GM03348 (cell line): ENCODE measurements around the gene AGAP1.
"Not testable (repeated sequence)": the region's sequence is repeated elsewhere in the genome, so short reads cannot be mapped to it uniquely, and the experiment has no call there.

Experiments used
- DNase-seq: peaks from one replicate; pipeline ENCODE4 v3.0.0; 2012; ENCODE audit warnings: low spot score

The AGAP1 gene

DNA sequence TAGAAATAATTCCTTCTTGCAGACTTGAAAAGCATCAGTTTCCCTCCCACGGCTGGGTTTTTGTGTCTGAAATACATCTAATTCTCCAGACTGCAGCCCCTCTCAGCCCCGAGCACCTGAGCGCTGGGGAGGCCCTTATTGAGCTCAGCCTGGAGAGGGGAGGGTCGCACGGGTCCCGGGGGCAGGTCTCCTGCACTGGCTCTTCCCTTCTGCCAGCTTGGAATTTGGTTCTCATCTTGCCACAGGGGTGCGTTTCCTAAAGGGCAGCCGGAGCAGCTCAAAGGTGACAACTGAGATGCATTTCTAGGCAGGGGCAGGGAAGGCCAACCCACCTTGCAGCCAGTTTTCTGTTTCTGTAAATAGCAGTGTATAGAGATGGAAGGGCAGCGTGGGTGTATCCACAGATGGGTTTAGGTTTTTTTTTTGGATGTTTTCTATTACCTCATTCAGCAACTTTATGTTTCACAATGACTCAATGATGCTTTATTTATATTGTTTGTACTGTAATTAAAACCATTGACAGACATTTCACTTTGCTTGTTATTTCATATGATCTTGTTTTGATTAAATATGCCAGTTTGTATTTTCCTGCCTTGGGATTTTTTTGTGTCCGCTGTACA is 637.3 kb downstream of the AGAP1 start:
- DNase-seq = no peak

DNA sequence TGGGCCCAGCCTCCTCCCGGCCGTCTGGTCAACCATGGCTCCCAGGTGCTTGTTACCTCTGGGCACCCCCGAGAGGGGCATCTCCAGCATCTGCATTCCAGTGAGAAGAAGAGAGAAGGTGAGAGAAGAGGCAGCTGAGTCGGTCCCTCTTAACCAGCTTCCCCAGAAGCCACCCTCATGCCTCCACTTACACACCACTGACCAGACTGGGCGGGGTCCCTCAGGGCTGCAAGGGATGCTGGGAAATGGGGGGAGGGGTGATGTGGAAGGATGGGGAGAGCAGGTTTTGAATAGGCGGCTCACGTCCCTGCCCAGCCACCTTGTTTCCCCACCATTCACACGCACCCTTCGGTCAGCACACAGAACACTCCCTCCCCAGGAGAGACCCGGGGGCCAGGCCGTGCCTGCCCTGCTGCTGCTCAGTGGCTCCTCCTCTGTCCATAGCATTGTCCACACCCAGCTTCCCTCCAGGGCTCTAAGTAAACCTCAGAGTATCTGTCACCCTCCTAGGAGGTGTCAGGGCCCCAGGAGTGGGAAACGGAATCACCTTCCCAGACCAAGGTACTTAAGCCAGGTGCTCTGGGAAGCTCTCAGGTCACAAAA is 639.7 kb downstream of the AGAP1 start:
- no peak for DNase-seq

DNA sequence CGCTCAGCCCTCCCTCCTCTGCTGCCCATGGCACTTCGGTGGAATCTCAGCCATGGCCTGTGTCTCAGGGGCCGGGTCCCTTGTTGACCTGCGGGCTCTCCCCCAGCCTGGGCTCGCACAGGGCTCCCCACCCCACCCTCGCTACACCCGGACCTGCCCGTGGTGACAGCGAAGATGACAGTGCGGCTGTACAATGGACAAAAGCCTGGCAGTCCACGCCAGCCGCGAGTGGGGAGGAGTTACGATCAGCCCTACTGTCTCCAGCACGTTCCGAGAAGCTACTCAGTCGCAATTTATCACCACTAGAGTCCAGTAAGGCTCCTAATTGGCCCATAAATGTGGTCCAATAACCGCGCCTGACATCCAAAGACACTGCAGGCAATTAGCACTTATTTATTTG is 642.7 kb downstream of the AGAP1 start:
- no peak for DNase-seq

DNA sequence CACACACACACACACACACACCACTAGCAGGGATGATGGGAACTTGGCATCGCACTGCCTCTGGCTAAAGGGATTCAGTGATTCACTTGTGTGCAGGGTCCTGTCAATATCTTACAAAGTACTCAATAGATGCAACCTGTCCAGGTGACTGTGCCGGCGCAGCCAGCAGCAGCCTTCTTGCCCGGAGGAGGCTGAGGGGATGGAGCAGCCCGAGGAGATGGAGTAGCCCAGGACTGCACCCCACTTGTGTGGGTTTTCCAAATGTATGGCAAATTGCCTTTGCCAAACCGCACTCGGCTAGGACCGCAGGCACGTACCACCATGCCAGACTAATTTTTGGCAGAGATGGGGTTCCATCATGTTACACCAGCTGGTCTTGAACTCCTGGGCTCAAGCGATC is 643.2 kb downstream of the AGAP1 start:
- DNase-seq = no peak

DNA sequence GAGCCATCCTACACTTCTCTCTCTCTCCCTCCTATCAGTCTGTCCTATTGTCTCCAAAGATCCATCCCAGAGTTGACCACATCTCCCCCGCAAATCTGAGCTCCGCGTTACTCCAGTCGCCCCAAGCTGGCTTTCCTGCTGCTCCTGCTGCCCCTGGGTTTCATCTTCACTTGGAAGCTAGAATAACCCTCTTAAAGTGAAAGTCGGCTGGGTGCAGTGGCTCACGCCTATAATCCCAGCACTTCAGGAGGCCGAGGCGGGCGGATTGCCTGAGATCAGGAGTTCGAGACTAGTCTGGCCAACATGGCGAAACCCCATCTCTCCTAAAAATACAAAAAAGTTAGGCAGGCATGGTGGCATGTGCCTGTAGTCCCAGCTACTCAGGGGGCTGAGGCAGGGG is 647.8 kb downstream of the AGAP1 start:
- DNase-seq = not testable (repeated sequence)

DNA sequence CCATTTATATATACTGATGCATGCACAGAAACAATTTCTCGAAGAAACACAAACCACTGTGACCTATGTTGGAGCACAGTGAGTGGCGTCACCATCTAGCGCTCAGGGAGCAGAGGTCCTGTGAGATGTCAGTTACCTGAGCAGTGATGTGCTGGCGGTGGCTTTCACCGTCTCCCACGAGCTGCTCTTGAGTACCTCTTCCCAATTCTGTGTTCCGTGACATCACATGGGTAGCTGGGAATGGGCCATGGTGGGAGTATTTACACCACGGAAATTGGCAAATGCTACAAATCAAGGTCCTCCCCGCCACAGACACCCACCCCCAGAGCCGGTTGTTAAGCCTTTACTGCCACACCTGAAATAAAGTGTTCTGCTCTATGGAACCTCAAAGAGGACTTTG is 650.0 kb downstream of the AGAP1 start:
- DNase-seq = no peak

DNA sequence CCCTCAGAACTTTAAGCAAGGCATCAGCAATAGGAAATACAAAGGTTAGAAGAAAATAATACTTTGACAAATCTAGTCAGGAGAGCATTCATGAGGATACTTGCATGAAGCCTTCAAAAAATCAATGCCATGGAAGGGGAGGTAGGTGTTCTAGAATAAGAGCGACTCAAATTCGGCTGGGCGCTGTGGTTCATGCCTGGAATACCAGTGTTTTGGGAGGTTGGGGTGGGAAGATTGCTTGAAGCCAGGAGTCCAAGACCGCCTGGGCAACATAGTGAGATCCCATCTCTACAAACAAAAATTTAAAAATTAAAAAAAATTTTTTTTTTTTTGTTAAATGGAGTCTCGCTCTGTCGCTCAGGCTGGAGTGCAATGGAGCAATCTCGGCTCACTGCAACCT is 652.6 kb downstream of the AGAP1 start:
- no peak for DNase-seq

DNA sequence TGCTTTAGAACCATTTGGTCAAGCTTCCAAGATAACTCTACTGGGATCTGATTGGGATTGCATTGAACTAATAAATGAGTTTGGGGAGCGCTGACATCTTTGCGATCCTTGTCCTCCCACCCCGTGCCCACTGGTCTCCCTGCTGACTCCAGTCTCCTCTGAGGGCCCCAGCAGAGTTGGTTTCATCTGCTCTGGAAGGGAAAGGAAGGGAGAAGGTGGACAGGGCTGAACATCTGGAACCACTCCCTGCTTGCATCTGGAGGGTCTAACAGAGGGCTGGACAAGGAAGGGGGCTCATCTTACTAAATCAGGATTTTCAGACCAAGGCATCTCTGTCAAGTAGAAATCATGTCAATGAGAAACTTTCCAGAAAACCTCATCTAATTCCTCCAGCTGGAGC is 661.6 kb downstream of the AGAP1 start:
- no peak for DNase-seq

DNA sequence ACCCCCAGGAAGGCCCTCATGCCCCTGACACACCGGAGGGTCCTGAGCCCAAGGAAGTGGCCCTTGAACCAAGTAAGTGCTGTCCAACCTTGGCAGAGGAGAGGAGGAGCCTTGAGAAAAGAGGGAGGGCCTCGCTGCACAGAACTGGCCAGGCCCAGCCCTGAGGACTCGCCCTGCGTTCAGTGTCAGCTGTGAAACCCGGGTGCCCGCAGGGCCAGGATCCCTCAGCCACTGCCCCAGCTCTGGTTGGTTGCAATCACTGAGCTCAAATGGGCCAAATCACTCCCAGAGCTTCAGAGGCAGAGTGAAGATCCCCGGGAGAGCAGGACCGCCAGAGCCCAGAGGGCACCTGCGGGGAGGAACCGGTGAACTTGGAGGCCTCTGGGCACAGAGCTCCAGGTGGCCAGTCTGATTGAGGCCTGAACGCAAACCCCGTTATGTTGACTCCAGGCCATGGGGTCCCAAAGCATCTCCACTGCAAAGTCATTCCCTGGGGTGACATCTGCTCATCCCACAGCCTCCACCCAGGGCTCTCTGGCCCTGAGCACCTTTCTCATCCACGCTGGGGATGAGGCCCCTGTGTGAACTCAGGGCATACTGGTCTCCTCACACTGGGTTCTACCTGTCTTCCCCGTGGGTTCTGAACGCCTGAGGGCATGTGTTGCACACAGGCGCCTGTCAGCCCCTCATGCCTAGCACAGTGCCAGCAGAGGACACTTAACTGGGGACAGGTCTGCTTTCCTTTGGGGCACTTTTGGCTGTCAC is 662.4 kb downstream of the AGAP1 start:
- no peak for DNase-seq

DNA sequence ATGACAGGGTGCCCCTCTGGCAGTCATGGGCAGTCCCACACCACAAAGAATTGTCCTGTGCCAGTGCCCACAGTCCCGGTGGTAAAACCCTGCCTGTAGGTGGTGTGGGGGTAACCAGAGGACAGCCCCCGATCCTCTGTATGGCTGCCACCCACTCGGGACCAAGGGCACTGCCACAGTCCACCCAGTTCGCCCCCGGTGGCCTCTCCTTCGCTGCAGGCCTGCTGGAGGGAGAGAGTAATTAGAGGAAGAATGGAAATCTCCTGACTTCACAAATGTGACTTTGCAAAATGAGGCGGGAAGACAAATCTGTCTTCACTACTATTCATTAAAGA is 663.0 kb downstream of the AGAP1 start:
- no peak for DNase-seq

DNA sequence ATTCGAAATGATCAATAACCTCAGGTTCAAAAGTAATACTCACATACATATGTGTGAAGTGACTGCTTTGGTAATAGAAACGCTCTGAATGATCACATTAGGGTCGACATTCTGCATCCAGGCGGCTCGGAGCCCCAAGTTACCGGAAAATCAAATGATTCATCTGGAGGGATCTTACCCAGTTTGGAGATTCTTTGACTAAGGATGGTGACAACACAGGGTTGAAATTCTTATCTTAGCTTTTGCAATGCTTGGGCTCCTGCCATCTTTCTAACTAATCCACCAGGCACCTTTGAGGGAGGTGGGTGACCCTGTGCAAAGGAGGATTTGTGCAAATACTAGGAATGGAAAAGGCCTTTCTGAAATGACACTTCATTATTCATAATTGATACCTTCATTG is 663.5 kb downstream of the AGAP1 start:
- DNase-seq = no peak

DNA sequence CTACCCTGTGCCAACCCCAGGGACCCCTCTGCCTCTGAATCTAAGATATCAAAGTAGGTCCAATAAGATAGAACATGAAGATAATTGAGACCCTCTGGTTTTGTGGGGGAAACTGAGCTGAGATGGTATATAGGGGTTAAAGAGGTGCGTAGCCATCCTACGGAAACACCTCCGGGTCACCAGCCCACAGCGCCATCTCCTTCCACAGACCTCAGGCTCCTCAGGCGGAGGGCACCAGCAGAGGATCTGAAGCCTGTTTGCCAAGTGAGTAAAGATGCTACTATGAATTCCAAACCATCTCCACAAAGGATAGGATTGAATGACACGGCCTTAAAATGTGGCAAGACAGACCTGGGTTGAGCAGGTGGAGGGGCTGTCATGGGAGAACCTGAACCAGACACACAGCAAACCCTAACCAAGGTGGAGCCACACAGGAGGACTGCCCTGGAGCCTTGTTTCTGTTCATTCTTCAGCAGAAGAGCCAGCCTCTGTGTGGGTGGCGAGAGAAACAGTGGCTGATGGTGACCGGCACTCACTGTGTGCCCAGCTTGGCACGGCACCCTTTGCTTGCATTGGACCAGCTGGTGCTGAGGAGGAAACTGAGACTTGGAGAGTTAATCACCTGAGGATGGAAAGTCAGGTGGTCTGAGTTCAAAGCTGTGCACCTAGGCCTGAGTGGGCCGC is 664.1 kb downstream of the AGAP1 start:
- DNase-seq = no peak

DNA sequence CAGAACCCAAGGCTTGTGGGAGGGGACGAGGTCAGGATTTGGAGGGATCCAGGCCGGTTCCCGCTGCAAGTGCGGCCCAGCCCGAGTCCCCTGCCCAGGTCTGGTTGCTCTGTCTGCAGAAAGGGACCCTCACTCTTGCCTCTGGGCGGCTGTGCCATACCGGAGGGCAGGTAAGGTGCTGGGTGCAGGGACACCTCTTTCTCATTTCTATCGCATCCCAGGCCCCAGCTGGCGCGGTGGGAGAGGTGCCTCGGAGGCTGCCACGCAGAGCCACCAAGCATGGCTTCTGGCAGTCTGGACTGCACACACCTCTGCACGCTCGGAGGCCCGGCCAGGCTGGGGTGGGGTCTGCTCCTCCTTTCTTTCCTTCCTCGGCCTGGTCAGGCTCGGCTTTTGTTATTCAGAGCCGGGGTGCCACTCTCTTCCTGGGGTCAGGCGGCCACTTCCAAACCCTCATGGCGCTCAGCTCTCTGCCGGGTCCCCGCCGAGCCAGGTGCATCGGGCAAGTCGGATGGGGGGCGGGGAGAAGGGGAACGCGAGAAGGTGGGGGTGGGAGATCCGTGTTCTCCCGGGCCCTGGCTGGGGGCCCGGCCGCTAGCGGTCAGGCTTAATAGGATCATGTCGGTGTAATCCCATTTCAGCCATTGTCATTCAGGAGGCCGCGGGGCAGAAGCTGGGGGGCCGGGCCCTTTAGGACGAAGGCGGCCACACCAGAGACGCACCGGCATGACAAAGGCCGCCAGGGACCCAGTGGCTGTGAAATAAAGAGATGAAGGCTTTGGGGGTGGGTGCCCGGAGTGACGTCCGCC is 665.3 kb downstream of the AGAP1 start:
- DNase-seq = no peak

DNA sequence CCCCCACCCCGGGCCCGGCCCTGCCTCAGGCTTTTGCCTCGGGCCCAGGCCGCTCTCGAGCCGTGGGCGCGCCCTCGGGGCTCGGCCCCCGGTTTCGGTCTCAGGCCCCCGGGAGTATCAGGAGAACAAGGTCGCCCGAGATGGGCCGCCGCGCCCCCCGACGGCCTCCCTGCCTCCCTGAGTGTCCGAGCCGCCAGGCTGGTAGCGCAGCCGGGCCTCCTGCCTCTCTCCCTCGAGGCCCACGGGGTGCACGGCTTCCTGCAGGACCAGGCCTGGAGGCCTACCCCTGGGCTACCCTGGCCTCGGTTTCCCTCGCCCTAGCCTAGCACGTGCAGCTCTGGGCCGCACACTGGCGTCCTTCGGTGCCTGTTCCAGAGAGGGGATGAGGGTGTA is 665.9 kb downstream of the AGAP1 start:
- DNase-seq = no peak

DNA sequence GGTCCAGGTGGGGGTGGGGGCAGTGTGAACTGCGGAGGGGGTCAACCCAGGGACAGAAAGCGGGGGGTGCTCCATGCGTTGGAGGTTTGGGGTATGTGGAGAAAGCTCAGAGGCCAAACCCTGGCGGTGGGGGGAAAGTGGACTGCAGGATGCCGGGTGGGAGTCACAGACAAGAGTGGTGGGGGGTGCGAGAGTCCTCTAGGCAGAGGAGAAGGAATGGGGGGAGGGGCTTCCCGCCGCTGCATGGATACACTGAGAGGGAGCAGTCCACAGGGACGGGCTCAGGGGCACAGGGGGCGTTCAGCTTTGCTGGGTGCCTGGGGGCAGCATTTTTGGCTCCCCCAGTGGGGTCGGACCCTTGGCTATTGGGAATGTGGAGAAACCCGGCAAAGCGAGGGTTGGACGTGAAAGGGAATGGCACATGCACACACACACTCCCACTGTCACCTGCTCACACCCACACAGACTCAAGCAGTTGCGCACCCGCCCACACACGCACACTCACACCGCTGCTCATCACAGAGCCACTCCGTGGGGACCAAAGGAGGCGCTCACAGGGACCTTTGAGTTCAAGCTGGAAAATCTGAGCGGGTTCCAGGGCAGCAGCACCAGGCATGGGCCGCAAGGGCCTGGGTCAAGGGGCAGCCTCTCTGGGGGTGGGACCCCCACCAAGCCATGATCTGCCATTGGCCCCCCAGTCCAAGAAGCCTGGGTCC is 666.7 kb downstream of the AGAP1 start:
- DNase-seq = no peak

DNA sequence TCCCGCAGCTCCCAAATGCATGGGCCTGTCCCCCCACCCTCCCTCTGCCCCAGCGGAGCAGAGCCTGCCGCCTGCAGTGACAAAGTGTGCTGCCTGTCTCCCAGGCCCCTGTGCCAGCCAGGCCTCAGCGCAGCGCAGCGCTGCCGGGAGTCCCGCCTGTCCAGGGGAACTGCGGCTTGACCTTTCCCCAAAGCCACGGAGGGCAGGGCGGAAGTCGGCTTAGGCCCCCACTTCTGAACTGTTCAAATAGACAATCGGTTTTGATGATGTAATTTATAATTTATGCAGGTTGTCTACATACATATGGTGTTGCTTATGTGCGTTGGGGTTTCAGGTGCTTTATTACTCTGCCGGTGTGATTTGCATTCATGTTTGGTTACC is 667.2 kb downstream of the AGAP1 start:
- DNase-seq = no peak

DNA sequence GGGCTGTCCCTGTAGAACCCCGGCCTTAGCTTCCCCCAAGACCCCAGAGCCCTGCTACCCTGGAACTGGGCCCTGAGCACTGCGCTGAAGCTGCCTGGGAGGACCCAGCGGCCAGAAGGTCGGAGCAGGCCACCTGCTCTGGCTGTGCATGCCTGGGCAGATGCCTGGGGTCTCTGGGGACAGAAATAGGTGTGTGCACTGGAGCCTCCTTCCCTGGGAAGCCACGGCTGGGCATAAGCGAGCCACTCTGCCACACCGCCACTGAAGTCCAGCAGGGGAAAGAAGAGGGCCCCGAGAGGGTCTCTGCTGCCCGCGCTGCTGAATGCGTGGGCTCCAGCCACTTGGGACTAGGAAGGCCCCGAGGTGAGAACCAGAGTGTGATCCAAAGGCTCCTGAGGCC is 667.7 kb downstream of the AGAP1 start:
- no peak for DNase-seq

DNA sequence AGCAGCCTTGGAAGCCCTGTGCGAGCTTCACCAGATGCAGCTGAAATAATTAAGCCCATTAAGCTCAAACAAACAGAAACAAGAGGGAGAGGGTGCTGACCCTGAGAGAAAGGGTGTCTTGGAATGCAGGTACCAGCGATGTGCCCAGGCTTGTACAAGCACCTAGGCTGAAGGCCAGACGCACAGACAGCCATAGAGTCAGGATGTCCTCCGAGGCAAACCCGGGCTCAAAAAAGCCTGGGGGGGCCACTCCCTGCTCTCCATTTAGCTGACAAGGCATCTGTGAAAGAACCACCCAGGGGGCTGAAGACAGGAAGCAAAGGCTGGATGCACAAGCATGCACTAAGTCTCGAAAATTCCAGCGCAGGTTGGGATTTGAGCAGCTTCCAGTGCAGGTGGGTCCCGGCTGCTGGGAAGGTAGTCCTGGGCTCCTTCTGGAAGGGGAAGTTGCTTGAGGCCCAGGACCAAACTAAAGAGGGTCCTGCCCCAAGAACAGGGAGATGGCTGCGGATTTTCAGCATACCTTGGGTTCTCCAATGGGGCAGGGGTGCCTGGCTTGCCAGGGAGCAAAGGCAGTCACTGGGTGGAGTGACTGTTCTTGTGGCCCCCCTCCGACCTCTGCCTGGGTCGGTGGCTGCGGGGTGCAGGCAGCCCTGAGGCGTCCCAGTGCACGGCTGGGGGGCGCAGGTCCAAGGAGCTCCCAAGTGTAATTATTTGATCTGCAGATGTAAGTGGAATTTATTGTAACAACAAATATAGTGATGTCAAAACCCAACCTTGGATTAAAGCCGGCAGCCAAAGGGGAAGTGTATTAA is 668.4 kb downstream of the AGAP1 start:
- DNase-seq = no peak

DNA sequence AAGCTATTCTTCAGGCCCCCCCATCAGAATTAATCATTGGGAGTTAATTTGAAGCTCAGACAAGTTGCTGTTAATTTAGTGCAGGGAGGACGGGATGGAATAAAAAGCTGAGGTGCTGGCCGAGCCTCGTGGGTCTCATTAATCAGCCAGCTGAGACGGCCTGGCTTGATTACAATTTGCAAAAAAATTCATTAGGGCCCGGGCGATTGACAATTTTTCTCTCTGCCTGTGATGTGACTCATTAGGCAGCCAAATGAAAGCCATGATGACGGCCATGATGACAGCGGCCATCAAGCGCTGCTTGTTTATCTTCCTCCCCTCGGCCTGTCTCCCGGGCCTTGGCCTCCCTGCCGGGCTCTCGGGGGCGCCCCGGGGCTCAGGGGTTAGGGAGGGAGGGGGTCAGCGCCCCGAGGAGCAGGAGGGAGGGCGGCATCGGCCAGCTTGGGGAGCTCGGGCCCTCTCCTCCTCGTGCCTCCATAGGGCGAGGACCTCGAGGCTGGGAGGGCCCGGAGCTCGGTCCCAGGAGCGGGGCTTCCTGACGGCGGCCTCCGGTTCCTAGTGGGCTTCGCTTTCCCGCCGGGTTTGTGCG is 669.1 kb downstream of the AGAP1 start:
- DNase-seq = peak; percentile 20

DNA sequence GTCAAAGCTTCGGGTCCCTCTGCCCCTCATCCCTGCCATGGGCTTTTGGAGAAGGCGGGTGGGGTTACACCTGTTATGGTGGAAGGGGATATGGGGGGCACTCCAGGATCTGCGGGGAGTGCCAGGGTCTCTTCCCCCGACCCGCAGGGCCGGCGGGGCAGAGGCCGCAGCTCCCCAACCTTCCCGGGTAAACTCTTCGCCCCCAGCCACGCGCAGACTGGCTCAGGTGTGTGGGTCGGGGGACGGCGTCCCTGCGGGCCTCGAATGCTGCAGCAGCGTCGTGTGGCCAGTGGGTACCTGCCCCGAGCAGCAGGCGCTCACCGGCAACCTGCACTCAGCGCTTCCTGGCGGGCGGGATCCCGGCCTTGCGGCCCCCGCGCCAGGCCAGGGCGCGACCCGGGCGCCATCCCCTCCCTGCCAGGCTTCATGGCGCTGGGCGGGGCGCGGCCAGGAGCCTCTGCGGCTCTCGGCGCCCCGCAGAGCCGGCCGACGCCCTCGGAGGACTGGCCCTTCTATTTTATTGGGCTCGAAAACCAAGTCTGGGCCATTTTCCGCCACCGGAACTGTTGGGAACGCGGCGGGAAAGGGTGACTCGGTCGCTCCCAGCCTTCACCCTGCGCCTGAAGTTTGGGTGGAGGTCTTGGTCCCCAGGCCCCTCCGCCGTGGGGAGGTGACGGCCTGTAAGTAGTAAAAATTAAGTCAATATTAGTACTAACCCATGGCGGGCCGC is 669.8 kb downstream of the AGAP1 start:
- DNase-seq = peak; percentile 28
